Nephron progenitor cell (in vitro differentiated cells): ENCODE results near the gene TBC1D2.

Experiments
- DNase-seq: peaks from one replicate; pipeline ENCODE4 v3.0.0; 2021
- H3K27ac Mint-ChIP-seq: 2 replicates; pipeline ENCODE4 v1.8.0; 2021; ENCODE audit warnings: mild to moderate bottlenecking, moderate library complexity, mixed read lengths
- H3K27me3 Mint-ChIP-seq: 2 replicates; pipeline ENCODE4 v1.8.0; 2021; ENCODE audit warnings: mild to moderate bottlenecking, low read depth, mixed read lengths; ENCODE audit not compliant: poor library complexity
- H3K36me3 Mint-ChIP-seq: 2 replicates; pipeline ENCODE4 v1.8.0; 2021; ENCODE audit warnings: low read depth, mixed read lengths
- H3K4me1 Mint-ChIP-seq: 2 replicates; pipeline ENCODE4 v1.8.0; 2021; ENCODE audit warnings: mixed read lengths
- H3K4me3 Mint-ChIP-seq: 2 replicates; pipeline ENCODE4 v1.8.0; 2021; ENCODE audit warnings: mild to moderate bottlenecking, moderate library complexity, mixed read lengths
- H3K9me3 Mint-ChIP-seq: 2 replicates; pipeline ENCODE4 v1.8.0; 2021; ENCODE audit warnings: mild to moderate bottlenecking, moderate library complexity, mixed read lengths
- TF ChIP-seq, protein P1 (sequence below): fragments of 200-600 bp; sonication (generic); IDR thresholded peaks from 2 replicates; pipeline ENCODE4 v1.5.0; 2021; ENCODE audit warnings: antibody characterized with exemption

Gene TBC1D2

DNA sequence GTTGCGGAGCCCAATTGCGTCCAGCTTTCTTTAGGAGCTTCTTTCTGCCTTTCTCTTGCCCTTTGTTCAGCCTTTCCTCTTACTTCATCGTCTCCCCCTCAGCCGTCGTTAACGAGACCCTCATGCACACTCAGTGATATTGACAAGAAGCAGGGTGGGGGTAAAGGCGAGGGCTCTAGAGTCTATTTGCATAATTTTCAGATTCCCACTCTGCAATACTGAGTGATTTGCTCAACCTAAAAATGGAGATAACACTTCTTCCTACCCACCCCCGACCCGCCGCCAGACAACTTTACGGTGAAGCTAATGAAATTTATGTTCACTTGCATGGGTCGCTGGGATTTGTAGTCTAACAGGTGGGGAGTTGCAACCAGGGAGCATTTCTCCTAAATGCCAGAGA lies 1.3 kb upstream of the TBC1D2 start:
- Mint-ChIP-seq H3K27me3 (peaks cover 28% of the 10 kb centered on the region), H3K9me3 (no peaks in the 10 kb centered on the region), H3K4me3 (peak overlapping the region; percentile 89), H3K36me3 (no peaks in the 10 kb centered on the region), H3K4me1 (peaks cover 14% of the 10 kb centered on the region), H3K27ac (peak overlapping the region; percentile 57)
- DNase-seq = peak; percentile 16
- TF ChIP-seq, protein P1, sequence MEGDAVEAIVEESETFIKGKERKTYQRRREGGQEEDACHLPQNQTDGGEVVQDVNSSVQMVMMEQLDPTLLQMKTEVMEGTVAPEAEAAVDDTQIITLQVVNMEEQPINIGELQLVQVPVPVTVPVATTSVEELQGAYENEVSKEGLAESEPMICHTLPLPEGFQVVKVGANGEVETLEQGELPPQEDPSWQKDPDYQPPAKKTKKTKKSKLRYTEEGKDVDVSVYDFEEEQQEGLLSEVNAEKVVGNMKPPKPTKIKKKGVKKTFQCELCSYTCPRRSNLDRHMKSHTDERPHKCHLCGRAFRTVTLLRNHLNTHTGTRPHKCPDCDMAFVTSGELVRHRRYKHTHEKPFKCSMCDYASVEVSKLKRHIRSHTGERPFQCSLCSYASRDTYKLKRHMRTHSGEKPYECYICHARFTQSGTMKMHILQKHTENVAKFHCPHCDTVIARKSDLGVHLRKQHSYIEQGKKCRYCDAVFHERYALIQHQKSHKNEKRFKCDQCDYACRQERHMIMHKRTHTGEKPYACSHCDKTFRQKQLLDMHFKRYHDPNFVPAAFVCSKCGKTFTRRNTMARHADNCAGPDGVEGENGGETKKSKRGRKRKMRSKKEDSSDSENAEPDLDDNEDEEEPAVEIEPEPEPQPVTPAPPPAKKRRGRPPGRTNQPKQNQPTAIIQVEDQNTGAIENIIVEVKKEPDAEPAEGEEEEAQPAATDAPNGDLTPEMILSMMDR = no peak

DNA sequence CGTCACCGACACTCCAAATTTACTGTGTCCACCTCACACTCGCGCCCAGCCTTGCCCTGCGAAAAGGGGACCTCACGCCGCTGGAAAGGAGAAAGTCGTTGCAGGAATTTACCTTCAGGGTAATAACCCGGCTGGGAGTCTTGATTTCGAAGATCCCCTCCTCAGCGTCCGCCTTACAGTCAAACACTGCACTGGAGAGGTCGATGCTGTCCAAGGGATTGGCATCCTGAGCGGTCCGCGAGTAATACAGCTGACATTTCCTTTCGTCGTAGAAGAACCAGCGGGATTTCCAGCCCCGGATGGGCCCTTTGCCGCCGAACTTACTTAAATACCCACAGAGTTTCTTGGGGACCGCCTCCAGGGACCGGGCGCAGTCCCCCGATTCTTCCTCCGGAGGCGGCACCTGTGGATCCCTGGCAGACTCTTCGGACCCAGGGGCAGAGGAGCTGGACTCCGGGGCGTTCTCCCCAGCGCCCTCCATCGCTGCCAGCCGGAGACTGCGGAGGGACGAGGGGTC lies 330 bp downstream of the TBC1D2 start:
- no peak overlapping the region for H3K27ac Mint-ChIP-seq
- TF ChIP-seq, protein P1 = no peak
- no peak for DNase-seq
- peak overlapping the region; percentile 89 for H3K4me3 Mint-ChIP-seq
- no peaks in the 10 kb centered on the region for H3K9me3 Mint-ChIP-seq
- H3K27me3 Mint-ChIP-seq = peaks cover 28% of the 10 kb centered on the region
- H3K4me1 Mint-ChIP-seq = peaks cover 23% of the 10 kb centered on the region
- H3K36me3 Mint-ChIP-seq = no peaks in the 10 kb centered on the region

DNA sequence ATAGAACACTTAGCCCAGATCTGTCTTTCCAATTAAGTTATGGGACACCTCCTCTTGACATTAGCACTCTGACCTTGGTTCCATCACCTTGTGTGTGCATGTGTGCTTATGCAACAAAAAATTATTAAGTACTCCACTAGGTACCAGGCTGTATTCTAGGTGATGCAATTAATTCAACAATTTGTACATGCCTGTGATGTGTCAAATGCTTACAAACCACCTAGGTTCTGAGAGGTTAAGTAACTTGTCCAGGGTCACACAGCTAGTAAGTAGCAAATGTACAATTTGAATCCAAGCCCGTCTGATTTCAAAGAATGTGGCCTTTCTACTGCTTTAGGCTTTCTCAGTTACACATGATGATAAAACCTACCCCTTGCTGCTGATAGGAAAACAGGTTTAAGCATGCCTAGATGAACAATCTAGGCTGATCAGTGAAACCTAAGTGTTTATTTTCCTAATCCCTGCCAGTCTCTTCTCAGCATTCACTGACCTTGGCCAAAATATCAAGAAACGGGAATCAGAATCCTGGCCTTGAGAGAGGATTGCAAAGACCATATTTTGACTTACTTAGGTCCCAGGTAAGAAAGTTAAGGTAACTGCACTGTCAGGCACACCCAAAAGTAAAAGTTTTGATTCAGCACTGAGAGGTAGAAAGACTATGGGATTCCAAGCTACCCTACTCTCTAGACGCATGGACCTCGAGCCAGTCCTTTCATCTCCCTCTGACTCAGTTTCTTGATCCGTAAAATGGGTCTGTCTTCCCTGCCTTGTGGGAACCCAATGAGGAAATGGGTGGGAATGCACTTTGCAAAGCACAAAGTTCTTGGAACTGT lies 1.0 kb downstream of the TBC1D2 start:
- no peaks in the 10 kb centered on the region for H3K9me3 Mint-ChIP-seq
- TF ChIP-seq, protein P1 = no peak
- peak overlapping the region; percentile 89 for H3K4me3 Mint-ChIP-seq
- DNase-seq = no peak
- H3K4me1 Mint-ChIP-seq = peaks cover 30% of the 10 kb centered on the region
- no peak overlapping the region for H3K27ac Mint-ChIP-seq
- no peaks in the 10 kb centered on the region for H3K36me3 Mint-ChIP-seq
- peaks cover 30% of the 10 kb centered on the region for H3K27me3 Mint-ChIP-seq

DNA sequence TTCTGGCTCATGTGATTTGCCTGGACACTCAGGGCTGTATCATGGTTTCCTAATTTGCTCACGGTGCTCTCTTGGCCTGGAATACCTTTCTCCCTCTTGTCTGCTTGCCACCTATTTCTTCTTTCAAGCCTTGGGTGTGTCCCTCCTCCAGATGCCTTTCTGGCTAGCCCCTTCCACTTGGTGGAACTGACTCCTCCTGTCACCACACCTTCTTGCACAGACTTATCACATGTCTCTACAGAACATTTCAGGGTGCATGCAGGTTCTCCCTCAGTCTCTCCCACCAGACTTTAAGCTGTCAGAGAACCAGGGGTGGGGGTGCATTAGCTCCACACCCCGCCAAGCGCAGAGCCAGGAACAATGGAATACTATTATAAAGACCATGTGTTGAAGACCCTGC lies 1.9 kb downstream of the TBC1D2 start:
- no peak overlapping the region for H3K4me3 Mint-ChIP-seq
- H3K27me3 Mint-ChIP-seq = peaks cover 30% of the 10 kb centered on the region
- DNase-seq = no peak
- H3K27ac Mint-ChIP-seq = no peak overlapping the region
- no peaks in the 10 kb centered on the region for H3K36me3 Mint-ChIP-seq
- no peaks in the 10 kb centered on the region for H3K9me3 Mint-ChIP-seq
- TF ChIP-seq, protein P1 = no peak
- peaks cover 39% of the 10 kb centered on the region for H3K4me1 Mint-ChIP-seq

- Mint-ChIP-seq H3K36me3 (no peaks in the 10 kb centered on the region), H3K27ac (no peak overlapping the region), H3K4me3 (no peak overlapping the region), H3K27me3 (peaks cover 30% of the 10 kb centered on the region), H3K9me3 (no peaks in the 10 kb centered on the region), H3K4me1 (peaks cover 46% of the 10 kb centered on the region)
- no peak for DNase-seq
- TF ChIP-seq, protein P1 = no peak
Measured at GRCh38 chr9:98251551-98251950, 3.9 kb downstream of the TBC1D2 start.

DNA sequence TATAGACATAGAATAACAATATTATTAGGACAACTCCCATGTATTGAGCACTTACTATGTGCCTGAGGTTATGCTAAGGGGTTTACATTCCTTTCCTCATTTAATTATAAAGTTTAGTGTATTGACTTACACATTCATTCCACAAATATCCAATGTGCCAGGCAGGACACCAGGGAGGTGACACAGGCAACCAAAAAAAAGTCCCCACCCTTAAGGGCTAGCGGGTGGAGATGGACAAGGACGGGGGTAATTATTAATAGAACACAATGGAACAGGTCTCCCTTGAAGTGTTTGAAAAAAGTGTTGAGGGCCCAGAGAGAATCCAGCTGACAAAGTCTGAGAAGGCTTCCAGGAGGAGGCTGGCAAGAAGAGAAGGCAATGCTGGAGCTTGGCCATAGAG lies 5.7 kb downstream of the TBC1D2 start:
- H3K36me3 Mint-ChIP-seq = no peaks in the 10 kb centered on the region
- H3K4me3 Mint-ChIP-seq = no peak overlapping the region
- H3K9me3 Mint-ChIP-seq = no peaks in the 10 kb centered on the region
- TF ChIP-seq, protein P1 = no peak
- peaks cover 50% of the 10 kb centered on the region for H3K4me1 Mint-ChIP-seq
- peaks cover 27% of the 10 kb centered on the region for H3K27me3 Mint-ChIP-seq
- DNase-seq = no peak
- H3K27ac Mint-ChIP-seq = no peak overlapping the region
